Middle frontal gyrus (tissue), 1 donor: ENCODE measurements around the gene KCTD8.
A peak's percentile ranks its signal among the peaks of the same experiment; 100 is the strongest.

Source experiments
- DNase-seq: peaks from one replicate; pipeline ENCODE4 v3.0.0-alpha.2; 2015; ENCODE audit warnings: low spot score; ENCODE audit errors: extremely low spot score

Gene KCTD8

GRCh38 chr4:44448521-44449461 lies at the start of gene KCTD8:
Gene KCTD8 (minus strand): TSS chr4:44448809.
- peak; percentile 92 for DNase-seq

GRCh38 chr4:44494810-44495701 lies 46.4 kb upstream of the KCTD8 start:
- DNase-seq: no peak

DNA sequence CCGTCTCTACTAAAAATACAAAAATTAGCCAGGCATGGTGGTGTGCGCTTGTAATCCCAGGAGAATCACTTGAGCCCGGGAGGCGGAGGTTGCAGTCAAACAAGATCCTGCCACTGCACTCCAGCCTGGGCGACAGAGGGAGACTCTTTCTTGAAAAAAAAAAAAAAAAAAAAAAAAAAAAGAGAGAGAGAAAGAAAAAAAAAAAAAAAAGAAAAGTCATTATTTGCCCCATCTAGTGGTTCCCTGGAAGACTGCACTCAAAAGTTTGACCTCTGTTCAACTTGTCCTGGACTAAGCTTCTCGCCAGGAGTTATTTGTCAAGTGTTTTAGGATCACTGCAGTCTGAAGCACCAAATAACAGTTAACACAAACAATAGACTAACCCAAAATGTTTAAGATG lies 45.3 kb upstream of the KCTD8 start:
- no peak for DNase-seq

DNA sequence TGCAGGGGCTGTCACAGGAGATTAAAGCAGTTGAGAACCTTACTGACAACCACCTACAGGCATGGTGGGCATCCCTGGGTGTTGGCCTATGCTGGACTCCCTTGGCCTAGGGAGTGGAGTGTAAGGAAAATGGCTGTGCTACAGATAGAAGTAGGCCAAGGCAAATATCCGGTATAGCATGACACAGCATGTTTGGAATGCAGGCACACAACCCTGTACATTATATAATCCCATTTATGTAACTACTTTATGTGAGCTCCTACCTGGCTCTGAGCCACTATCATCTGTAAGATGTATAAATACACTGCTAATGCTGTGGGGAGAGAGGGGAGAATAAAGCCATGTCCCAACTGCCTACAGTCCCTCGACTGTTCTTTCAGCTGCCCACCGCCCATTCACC lies 38.7 kb upstream of the KCTD8 start:
- no peak for DNase-seq

- DNase-seq: no peak
These were observed 31.1 kb upstream of the KCTD8 start for GRCh38 chr4:44479731-44480130.

GRCh38 chr4:44462259-44462658 lies 13.7 kb upstream of the KCTD8 start:
- no peak for DNase-seq

DNA sequence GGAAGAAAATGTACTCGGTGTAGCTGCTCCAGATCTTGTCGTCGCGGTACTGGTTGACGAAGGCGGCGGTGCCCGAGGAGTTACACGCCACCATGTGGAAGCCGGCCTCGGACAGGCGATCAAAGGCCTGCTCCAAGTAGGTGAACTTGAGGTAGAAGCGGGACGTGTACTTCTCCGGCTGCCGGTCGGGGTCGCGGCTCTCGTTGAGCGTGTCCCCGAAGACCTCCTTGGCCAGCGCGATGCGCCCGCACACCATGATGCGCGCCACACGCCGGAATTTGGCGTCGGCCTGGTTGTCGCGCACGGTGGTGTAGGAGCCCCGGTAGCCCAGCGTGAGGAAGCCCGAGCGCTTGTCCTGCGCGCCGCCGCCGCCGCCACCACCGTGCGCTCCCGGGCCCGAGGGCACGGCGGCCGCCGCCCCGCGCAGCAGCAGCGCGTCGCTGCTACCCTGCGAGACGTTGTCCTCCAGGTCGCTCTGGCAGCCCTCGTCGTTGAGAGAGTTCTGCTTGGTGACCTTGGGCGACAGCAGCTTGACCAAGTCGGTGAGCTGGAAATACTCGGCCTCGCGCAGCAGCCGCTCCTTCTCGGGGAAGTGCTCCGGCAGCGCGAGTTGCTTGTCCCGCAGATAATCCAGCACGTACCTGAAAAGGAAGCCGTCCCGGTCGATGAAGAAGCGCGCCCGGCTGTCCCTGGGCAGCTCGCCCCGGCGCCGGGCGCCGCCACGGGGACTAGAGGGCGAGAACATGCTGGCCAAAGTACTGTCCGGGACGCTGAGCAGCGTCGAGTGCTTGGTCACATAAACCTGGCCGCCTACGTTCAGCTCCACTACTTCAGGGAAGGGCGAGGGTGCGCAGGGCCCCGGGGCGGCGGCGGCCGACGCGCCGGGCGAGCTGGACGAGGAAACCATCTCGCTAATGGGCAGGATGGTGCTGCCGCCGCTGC lies 775 bp downstream of the KCTD8 start:
- no peak for DNase-seq

GRCh38 chr4:44446801-44447562 lies 1.6 kb downstream of the KCTD8 start:
- no peak for DNase-seq

GRCh38 chr4:44446191-44446590 lies 2.4 kb downstream of the KCTD8 start:
- no peak for DNase-seq

DNA sequence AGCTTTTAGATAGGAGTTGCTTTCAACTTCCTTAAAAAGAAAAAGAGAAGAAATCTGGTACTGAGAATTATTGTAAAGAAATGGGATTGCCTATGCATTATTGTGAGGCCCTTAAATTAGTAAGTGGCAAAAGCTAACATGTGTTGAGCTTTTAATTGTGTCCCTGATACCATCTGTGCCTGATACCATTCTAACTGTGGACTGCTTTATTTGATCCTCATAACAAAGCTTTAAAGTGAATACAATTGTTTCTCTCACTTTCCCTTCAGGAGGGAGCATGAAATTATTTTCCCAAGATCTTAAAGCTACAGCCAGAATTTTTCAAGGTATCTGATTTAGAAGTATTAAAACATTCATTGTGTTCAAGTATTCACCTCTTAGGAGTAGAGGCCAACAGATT lies 9.9 kb downstream of the KCTD8 start:
- no peak for DNase-seq

DNA sequence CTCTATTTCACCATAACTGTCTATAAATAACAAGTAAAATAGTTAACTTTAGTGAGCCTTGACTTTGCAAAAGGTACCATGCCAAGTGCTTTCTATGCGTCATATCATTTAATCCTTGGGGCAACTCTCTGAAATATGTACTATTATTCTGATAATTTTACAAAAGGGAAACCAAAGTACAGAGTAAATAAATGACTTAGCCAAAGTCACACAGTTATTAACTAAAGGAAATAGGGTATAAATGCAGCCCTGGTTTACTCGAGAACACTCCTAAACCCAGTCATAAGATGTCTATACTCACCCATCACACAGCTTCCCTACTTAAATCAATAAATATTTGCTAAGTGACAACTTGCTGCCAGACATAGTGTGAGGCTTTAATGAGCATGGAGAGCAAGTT lies 14.4 kb downstream of the KCTD8 start:
- no peak for DNase-seq

- no peak for DNase-seq
These were observed 22.9 kb downstream of the KCTD8 start for GRCh38 chr4:44425614-44426208.

DNA sequence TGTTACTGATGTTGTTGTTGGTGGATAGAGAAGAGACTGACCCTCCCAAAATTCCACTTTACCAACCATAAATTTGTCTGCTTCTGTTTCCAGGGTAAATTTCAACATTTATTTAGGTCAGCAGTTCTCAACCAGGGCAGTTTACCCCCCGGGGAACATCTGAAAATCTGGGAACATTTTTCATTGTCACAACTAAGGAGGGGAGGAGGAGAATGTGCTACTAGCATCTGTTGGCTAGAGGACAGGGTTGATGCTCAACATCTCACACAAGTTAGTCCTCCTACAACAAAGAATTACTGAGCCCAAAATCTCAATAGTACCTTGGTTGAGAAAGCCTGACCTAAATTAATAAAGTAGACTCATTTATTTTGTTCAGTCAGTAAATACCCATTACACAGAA lies 25.7 kb downstream of the KCTD8 start:
- DNase-seq: no peak

- no peak for DNase-seq
These were observed 27.1 kb downstream of the KCTD8 start for GRCh38 chr4:44421330-44422065.

GRCh38 chr4:44415251-44415650 lies 33.4 kb downstream of the KCTD8 start:
- no peak for DNase-seq

DNA sequence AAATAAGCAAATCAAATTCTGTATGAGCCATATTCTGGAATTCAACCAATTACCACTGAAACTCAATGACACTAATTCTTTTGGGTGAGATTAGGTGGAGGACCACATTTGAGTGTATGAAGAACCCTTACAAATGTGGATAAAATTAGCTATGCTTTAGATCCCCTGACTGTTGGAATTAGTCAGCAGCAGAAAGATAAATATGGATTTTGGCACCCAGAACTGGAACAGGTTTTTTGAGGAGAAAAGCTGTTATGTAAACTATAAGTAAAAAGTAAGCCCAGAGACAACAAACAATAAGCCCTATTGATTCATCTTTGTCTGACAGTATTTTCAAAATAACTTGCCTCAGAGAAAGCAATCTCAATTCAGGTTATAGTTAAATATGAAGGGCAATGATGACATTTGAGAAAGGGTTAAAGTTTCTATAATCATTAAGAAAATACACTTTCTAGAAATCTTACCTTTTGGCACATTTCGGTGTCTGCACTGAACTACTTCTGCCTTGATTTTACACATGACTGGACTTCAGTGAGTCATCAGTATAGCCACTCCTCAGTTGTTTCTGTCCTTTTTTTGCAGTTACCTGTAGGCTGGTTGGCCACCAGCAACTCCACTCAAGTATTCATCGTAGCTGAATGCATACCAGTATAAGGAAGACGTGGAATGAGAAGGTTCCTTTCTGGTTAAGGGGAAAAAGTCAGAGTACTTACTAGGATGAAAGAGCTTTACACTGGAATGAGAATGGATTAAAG lies 80.0 kb downstream of the KCTD8 start:
- no peak for DNase-seq

GRCh38 chr4:44354172-44354571 lies 94.4 kb downstream of the KCTD8 start:
- no peak for DNase-seq

DNA sequence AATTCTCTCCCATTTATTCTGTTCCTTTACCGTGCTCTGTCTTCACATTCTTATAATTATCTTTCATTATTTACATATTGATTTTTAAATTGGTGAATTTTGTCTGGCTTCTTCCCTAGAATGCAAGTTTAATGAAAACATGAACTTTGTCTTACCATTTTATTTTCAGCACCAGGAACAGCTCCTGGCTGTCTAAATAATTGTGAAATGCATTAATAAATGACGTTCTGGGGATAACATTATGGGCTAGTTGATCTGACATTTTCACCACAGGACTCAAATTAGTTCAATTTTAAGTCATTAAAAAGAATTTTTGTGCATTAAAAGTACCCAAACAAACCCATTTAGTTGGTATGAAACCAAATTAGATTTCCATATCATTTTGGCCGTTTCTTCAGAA lies 97.5 kb downstream of the KCTD8 start:
- DNase-seq: no peak

DNA sequence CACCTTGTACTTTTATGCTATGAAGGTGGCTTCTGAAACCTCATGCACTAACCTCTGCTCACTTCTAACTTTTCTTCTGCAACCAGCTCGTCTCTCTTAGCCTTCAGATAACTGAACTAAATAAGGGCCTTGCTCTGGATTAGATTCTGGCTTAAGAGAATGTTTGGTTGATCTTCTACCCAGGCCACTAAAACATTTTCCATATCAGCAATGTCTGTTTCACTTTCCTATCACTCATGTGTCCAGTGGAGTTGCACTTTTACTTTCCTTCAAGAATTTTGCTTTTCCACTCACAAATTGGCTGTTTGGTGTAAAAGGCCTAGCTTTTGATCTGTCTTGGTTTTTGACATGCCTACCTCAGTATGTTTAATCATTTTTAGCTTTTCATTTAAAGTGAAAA lies 105.8 kb downstream of the KCTD8 start:
- DNase-seq: no peak
